GM13977 (cell line): ENCODE data around the gene ST6GALNAC6.
"Not testable (repeated sequence)": the region's sequence is repeated elsewhere in the genome, so short reads cannot be mapped to it uniquely, and the experiment has no call there.

Experiments
- DNase-seq: peaks from one replicate; pipeline ENCODE4 v3.0.0; 2012; ENCODE audit warnings: low spot score
- CTCF ChIP-seq: IDR thresholded peaks from 2 replicates; pipeline ENCODE4 v1.5.1; 2012; ENCODE audit warnings: mild to moderate bottlenecking, control low read depth; ENCODE audit not compliant: insufficient read depth; ENCODE audit errors: extremely low read depth, missing control alignments
- in situ Hi-C: fragments of 300-500 bp; cut with MboI; formaldehyde crosslinking; loops from one replicate; pipeline ENCODE4 v1.12.0; 2022; ENCODE audit warnings: low sequenced_read_pairs, low pct_unique_long_range_greater_than_20kb, mixed read lengths, inconsistent platforms; ENCODE audit not compliant: unreplicated experiment

ST6GALNAC6 gene

GRCh38 chr9:127850286-127850830 is 49.0 kb downstream of the ST6GALNAC6 start:
- no peak for DNase-seq
- no peak for TF ChIP-seq CTCF
- in situ Hi-C loops = no loop called here

GRCh38 chr9:127848756-127849504 is 50.5 kb downstream of the ST6GALNAC6 start:
- no peak for TF ChIP-seq CTCF
- in situ Hi-C loops = no loop called here

GRCh38 chr9:127847833-127848755 is 51.3 kb downstream of the ST6GALNAC6 start:
- DNase-seq = no peak
- no peak for TF ChIP-seq CTCF
- in situ Hi-C loops = no loop called here

More at GRCh38 chr9:127848756-127849504, 50.5 kb downstream of the ST6GALNAC6 start:
- no peak for DNase-seq

GRCh38 chr9:127847178-127847510 is 52.3 kb downstream of the ST6GALNAC6 start:
- no peak for DNase-seq
- in situ Hi-C loops = no loop called here
- TF ChIP-seq CTCF = no peak

- TF ChIP-seq CTCF = no peak
- DNase-seq = no peak
- in situ Hi-C loops = no loop called here
These were observed 52.8 kb downstream of the ST6GALNAC6 start for GRCh38 chr9:127846443-127847177.

GRCh38 chr9:127845619-127846018 is 53.8 kb downstream of the ST6GALNAC6 start:
- DNase-seq, in situ Hi-C loops: not testable (repeated sequence)
